HG03066 (cell line): Measurements from ENCODE around the gene FHIT.

Experiments
- ATAC-seq: cut with Tn5 transposase; IDR thresholded peaks from one replicate; pipeline ENCODE4 v1.9.1; 2021; ENCODE audit warnings: low read depth; ENCODE audit not compliant: unreplicated experiment

FHIT gene

GRCh38 chr3:60448696-60449095 is 802.6 kb downstream of the FHIT start:
- ATAC-seq = no peak

GRCh38 chr3:60445446-60445845 is 805.8 kb downstream of the FHIT start:
- ATAC-seq = no peak

DNA sequence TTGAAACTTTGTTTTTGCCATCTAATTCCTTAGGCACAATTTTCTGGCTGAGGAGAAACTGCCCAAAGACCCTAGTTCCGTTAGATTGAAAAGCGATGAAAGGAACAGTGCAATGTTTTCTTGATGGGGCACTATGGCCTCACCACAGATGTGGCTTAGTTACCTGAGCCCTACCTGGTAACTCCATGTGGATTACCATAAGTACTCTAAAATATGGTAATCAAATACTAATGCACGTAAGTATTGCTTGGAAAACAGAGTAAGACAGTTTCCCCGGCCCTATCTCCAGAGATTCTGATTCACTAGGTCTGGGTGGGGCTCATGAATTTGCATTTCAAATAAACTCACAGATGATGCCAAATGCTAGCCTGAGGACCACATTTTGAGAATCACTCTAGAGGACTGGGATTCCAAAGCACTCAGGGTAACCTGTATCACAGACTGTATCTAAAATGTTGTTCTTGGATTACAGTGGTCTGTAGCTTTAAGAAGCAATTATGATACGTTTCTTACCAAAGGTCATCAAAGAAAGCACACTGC is 806.3 kb downstream of the FHIT start:
- no peak for ATAC-seq

- ATAC-seq = no peak
Observed at GRCh38 chr3:60440869-60441268, 810.4 kb downstream of the FHIT start.

DNA sequence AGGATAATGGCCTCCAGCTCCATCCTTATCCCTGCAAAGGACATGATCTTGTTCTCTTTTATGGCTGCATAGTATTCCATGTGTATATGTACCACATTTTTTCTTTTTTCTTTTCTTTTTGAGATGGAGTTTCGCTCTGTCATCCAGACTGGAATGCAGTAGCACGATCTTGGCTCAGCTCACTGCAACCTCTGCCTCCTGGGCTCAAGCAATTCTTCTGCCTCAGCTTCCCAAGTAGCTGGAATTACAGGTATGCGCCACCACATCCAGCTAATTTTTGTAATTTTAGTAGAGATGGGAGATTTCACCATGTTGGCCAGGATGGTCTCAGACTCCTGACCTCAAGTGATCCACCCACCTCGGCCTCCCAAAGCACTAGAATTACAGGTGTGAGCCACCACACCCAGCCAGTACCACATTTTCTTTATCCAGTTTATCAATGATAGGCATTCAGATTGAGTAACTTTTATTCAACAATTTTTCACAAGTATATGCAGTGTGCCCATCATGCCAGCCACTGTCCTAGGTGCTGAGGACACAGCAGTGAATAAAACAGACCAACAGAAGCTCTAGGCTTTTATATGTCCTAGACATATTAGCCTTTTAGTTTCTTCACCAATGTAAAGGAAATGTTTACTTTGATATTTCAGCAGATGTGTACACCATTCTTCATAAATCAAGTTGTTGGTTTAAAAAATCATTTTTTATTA is 815.2 kb downstream of the FHIT start:
- no peak for ATAC-seq

GRCh38 chr3:60434950-60435349 is 816.3 kb downstream of the FHIT start:
- no peak for ATAC-seq

DNA sequence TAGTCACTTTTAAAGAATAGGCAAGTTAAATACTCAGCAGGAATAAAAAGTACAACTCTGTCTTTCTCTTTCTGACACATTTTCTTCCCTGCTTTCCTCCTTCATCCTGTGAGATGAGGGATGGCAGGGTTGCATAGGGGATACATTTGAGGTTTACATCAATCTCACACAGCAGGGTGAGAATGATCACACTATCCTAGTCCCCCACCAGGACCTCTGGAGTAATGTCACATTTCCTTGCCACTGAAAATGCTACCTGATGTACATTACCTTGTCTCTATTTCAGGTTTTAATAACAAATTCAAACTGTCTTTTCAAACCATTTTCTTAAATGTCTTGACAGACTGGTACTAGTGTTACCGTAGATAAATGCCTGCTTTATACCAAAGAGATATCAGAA is 816.9 kb downstream of the FHIT start:
- no peak for ATAC-seq

GRCh38 chr3:60431599-60431958 is 819.7 kb downstream of the FHIT start:
- no peak for ATAC-seq

DNA sequence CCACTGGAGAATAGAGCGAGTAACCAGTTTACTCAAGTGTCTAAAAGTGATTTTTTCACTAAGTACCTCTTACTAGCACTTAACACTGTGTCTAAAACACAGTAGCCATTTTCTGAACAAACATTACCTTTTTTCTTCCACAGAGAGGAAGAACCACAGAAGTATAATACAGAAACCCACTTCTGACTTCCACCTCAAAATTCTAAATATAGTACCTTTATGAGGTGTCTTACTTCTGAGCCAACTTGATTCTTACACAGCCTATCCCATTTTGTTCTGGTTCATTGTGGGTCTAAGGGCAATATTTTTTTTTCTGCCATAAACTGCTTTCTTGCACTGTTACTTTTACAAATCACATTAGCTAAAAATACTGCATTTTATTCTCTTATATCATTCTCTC is 821.0 kb downstream of the FHIT start:
- ATAC-seq = no peak

GRCh38 chr3:60427109-60427508 is 824.1 kb downstream of the FHIT start:
- no peak for ATAC-seq

DNA sequence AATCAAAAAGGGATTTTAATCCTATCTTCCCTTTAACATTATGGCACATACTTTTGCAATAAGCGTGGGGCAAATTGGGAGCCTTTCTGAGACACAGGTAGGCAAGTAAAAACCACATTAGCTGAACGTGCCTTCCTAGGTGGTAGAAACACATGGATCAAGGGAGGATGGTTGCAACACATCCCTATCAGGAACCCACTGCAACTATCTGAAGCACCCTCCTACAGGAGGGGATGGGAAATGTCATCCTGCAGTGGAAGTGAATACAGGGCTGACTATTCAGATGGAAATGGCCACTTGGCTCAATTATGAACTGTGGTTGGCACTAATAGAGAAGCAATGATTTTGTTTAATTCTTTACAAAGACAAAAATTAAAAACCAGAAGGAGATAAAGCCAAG is 826.3 kb downstream of the FHIT start:
- ATAC-seq = no peak

- ATAC-seq = no peak
Observed at GRCh38 chr3:60424034-60424433, 827.2 kb downstream of the FHIT start.

- ATAC-seq = no peak
Observed at GRCh38 chr3:60423556-60423955, 827.7 kb downstream of the FHIT start.

GRCh38 chr3:60421749-60422446 is 829.4 kb downstream of the FHIT start:
- no peak for ATAC-seq

DNA sequence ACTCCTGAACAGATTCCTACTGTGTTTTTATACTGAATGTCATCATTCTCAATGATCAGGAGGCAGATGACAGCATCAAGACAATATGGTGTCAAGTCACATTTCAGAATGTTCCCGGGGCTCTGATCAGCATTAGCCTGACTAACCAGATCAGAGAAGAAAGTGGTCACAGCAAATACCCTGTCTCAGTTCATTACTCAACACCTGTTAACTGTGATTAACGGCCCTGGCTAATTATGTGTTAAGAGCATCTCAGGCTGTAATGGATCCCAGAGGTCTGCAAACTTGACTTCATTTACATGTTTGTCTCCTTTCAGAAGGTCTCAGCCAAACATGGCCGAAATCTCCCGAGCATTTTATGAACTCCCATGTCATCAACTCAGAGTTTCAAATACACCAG is 833.7 kb downstream of the FHIT start:
- ATAC-seq = no peak

DNA sequence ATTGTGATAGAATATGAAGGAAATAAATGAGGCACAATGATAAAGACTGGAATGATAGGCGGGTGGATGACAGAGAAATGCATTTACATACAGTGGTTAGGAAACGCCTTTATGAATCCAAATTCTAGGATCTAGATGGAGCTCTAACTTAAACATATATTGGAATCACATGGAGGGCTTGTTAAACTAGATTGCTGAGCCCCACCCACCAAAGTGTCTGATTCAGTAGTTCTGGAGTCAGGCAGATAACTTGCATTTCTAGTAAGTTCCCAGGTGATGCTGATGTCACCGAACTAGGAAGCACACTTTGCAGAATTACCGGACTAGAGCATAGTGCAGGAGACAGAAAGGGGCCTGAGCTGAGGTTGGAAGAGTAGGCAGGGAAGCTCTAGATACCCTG is 837.2 kb downstream of the FHIT start:
- ATAC-seq = no peak

GRCh38 chr3:60413551-60413950 is 837.7 kb downstream of the FHIT start:
- ATAC-seq = no peak

DNA sequence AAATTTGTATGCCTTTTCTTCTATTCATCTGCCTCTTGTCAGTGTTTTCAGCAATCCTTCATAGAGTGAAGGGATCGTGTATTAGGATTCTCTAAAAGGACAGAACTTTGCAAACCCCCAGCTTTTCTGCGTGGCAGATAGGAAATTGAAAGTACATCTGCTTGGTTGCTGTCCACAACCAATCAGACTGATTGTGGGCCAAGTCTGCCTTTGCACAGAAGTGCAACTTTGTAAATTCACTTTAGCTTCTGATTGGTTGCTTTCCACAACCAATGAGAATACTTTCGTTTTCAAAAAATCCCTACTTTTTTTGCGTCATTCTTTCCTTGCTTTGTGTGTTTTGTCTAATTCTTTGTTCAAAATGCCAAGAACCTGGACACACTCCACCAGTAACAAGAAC is 847.4 kb downstream of the FHIT start:
- ATAC-seq = no peak

GRCh38 chr3:60402931-60403330 is 848.3 kb downstream of the FHIT start:
- no peak for ATAC-seq

DNA sequence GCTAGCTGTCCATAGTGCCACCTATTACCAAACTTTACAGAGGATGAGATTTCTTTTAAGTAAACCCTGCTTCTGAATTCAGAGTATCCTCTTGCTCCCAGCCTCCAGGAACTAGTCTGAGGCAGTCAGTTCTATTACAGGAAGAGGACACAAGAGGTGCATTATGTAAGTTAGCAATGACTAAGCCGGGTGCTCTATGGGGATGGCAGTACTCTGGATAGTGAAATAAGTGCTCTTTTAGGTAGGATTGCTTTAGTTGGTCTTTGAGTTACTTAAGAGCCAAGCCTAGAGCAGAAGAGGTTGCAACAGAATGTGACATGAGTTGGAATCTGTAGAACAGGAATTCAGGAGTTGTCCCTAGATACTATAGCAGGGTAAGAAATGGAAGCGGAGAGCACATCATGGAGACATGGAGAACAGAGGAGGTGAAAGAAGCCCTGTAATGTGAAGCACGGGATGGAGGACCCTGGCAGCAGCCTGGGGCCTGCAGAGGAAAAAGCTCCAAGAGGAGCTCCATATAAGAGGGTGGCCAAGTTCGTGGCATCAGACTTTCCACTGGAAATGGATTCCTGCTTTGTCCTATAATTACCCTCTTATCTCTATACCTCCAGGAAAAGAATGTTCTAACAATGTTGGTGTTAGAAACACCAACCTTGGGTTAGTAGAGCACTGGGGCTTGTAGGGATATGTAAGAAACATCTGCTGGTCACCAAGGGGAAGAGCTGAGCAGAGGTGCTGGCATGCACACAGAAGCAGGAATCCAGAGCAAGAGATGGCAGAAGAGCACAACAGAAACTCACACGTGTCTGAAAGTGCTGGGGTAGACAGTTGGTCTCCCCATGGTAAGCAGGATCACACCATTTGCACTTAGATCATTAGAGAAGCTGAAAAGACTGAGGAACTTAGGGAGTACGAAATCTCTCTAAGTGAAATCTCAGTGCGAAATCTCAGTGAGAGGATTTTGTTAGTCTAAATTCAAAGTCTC is 851.1 kb downstream of the FHIT start:
- no peak for ATAC-seq

GRCh38 chr3:60399292-60399691 is 852.0 kb downstream of the FHIT start:
- no peak for ATAC-seq
